Gastrocnemius medialis (tissue), 4 donors: ENCODE data around the gene CLCN3.

Experiments
- POLR2A ChIP-seq, 2 donors: fragments of 450-650 bp; IDR thresholded peaks; one replicate each; pipeline ENCODE4 v1.6.1; 2017; ENCODE audit warnings: antibody characterized with exemption in 2 of 2, mild to moderate bottlenecking in 2 of 2, moderate library complexity in 2 of 2
- TF ChIP-seq, protein P1 (sequence below), 5 experiments: fragments of 450-650 bp in 3 of 5; fragments of 200-600 bp in 2 of 5; sonication (generic) in 2 of 5; IDR thresholded peaks in 4 of 5; conservative IDR thresholded peaks in 1 of 5; 1 replicate in 4 of 5; 2 replicates in 1 of 5; pipeline ENCODE4 v1.5.1; 2016 to 2019; ENCODE audit warnings: antibody characterized with exemption in 5 of 5, mild to moderate bottlenecking in 3 of 5, moderate library complexity in 3 of 5

DNA sequence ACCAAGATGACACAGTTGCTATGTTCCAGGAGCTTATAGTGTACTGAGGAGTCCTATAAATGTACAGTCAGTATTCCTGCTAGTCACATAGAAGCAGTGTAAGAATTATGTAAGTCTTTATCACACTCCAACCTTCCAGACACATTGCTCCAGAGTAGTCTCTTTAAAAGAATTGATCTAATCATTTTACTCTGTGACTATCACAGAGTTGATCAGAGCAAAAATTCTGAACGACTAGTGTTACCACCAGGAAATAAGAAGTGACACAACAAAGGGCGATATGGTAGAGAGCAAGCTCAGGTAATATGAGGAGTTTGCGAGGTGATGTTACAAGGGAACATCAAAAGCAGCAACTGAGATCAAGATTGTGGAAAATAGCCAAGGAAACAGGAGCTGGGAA, 146.4 kb downstream of the CLCN3 start:
- TF ChIP-seq, protein P1, sequence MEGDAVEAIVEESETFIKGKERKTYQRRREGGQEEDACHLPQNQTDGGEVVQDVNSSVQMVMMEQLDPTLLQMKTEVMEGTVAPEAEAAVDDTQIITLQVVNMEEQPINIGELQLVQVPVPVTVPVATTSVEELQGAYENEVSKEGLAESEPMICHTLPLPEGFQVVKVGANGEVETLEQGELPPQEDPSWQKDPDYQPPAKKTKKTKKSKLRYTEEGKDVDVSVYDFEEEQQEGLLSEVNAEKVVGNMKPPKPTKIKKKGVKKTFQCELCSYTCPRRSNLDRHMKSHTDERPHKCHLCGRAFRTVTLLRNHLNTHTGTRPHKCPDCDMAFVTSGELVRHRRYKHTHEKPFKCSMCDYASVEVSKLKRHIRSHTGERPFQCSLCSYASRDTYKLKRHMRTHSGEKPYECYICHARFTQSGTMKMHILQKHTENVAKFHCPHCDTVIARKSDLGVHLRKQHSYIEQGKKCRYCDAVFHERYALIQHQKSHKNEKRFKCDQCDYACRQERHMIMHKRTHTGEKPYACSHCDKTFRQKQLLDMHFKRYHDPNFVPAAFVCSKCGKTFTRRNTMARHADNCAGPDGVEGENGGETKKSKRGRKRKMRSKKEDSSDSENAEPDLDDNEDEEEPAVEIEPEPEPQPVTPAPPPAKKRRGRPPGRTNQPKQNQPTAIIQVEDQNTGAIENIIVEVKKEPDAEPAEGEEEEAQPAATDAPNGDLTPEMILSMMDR (IDR thresholded peaks at IDR 0.05 in 4 of 5, conservative IDR thresholded peaks at IDR 0.05 in 1 of 5) = no peak
- no peak for TF ChIP-seq POLR2A (IDR thresholded peaks at IDR 0.05)
